Activated CD8-positive, alpha-beta memory T cell treated with anti-CD3 and anti-CD28 coated beads, Interleukin-2, amount 10 ng/mL, durations not matched to agents 7 days and 5 days (primary cell): Measurements from ENCODE around the gene NDST4. TPM values are rescaled to one million over a fixed set of nuclear protein-coding genes. Genes with fewer than 3 reads are reported as not detected.

Source experiments
- ATAC-seq: fragments of 150-1000 bp; cut with Tn5 transposase; one replicate; pipeline ENCODE4 v1.10.0; 2021; ENCODE audit warnings: moderate library complexity
- CTCF ChIA-PET: fragments of 350-600 bp; sonication (Branson Sonifier 250); formaldehyde crosslinking; loops from one replicate; lab custom pipeline; 2021; ENCODE audit warnings: antibody characterized with exemption; lab: Charles Lee
- DNase-seq: peaks from one replicate; pipeline ENCODE4 v3.0.0-alpha.2; 2020
- H3K27ac Mint-ChIP-seq: one replicate; pipeline ENCODE4 v1.8.0; 2021; ENCODE audit warnings: mild to moderate bottlenecking, mixed read lengths
- H3K27me3 Mint-ChIP-seq: one replicate; pipeline ENCODE4 v1.8.0; 2021; ENCODE audit warnings: mixed read lengths
- H3K36me3 Mint-ChIP-seq: one replicate; pipeline ENCODE4 v1.8.0; 2021; ENCODE audit warnings: mild to moderate bottlenecking, mixed read lengths
- H3K4me1 Mint-ChIP-seq: one replicate; pipeline ENCODE4 v1.8.0; 2021; ENCODE audit warnings: mixed read lengths
- H3K4me3 Mint-ChIP-seq: one replicate; pipeline ENCODE4 v1.8.0; 2021; ENCODE audit warnings: mild to moderate bottlenecking, moderate library complexity, mixed read lengths
- H3K9me3 Mint-ChIP-seq: one replicate; pipeline ENCODE4 v1.8.0; 2022; ENCODE audit warnings: low read depth, mixed read lengths
- total RNA-seq, 2 experiments: library from RNA; stranded (reverse); gene quantifications; one replicate each; pipeline ENCODE4 v1.2.3, GENCODE V29; 2021

The NDST4 gene
- total RNA-seq, 2 experiments from 2014 or later, result not detected

DNA sequence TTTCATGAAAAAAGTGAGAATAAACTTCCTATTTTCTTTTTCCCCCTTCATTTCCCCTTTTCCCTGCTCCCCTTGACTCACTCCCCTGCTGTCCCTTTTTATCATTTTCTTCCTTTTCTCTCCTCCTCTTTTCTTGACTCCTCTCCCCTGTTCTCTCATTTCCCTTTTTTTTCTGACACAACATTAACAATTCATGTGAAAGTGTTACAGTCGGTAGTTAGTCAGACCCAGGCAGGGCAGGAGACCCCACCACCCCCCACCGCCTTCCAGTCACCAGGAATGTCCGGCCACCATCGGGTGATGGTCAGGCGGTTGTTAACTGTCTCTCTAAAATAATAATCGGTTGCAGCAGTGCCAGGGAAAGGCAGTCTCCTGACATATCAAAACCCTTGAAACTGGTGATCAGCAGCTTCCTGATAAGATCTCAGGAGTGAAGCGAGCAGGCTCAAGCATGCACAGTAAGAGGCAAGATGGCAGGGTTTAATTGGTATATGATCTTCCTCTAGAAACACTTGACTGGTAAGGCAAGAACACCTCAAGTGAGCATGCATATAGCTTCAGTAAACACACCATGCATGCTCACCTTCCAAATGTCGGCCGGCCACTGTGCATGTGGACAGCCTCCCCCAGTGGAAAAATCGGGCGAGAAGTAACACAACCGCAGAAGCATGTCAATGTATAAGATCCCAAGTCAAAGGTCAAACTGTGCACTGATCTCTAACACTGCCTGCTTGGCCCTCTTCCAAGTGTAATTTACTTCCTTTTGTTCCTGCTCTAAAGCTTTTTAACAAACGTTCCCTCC is 191.4 kb downstream of the NDST4 start:
- Mint-ChIP-seq H3K9me3 (peaks cover 2% of the 10 kb centered on the region), H3K4me3 (no peak overlapping the region), H3K27me3 (no peaks in the 10 kb centered on the region), H3K4me1 (no peaks in the 10 kb centered on the region), H3K36me3 (no peaks in the 10 kb centered on the region), H3K27ac (no peak overlapping the region)
- CTCF ChIA-PET, result no interaction called here
- DNase-seq (no peak), ATAC-seq (no peak)

DNA sequence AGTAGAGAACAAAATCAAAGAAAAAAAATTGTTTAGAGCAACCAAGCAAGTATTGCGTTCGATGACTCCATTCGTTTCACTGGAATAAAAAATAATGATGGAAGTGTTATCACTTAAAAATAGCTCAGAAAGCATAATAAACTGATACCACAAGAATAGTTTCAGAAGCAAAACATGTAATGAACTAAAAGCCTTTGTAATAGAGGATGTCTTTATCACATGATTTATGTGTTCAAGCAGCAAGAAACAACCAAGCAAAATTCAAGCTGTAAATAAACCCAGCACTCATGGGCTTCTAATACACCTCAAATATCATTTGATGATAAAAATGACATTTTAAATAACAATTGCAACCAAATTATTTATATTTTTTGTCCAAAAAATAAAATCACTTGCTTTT is 192.2 kb downstream of the NDST4 start:
- Mint-ChIP-seq H3K4me3 (no peak overlapping the region), H3K36me3 (no peaks in the 10 kb centered on the region), H3K4me1 (no peaks in the 10 kb centered on the region), H3K27ac (no peak overlapping the region), H3K27me3 (no peaks in the 10 kb centered on the region), H3K9me3 (peaks cover 2% of the 10 kb centered on the region)
- CTCF ChIA-PET, result no interaction called here
- DNase-seq, result no peak
- no peak for ATAC-seq

DNA sequence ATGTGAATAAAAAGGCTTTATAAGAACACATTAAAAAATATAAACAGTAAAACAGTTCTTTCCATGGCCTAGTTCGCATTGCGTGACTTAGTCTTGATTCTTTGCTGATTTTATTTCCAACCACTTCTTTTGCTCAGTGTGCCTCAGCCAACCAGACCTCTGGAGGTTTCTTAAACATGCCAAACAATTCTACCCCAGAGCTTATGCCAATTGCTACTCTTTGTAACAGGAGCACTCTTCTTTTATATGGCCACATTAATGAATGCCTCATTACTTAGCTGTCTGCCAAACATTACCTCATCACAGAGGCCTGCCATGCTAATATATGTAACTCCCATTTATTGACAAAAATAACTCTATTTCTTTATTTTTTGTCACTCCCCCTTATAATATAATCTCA is 202.3 kb downstream of the NDST4 start:
- no peaks in the 10 kb centered on the region for H3K36me3 Mint-ChIP-seq
- H3K9me3 Mint-ChIP-seq, result no peaks in the 10 kb centered on the region
- no peak overlapping the region for H3K27ac Mint-ChIP-seq
- no peaks in the 10 kb centered on the region for H3K4me1 Mint-ChIP-seq
- ATAC-seq, result no peak
- DNase-seq, result no peak
- no peak overlapping the region for H3K4me3 Mint-ChIP-seq
- CTCF ChIA-PET, result no interaction called here
- no peaks in the 10 kb centered on the region for H3K27me3 Mint-ChIP-seq

DNA sequence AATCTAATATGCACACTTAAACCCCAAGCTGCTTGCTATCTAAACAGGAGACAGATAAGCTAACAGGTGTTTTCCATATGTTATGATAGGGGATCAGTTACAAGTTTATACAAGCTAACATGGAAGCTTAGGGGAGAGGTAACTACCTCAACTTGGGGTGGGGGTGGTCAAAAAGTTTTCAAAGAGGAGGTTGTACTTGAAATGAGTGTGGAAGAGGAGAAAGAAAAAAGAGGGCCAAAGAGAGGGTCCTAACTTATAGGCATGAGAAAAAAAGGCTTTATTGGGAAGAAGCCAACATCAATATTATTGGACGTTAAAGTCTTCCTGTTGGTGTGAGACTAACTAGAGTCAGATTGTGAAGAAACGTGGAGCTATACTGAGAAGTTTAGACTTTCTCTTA is 205.9 kb downstream of the NDST4 start:
- CTCF ChIA-PET, result no interaction called here
- no peaks in the 10 kb centered on the region for H3K4me1 Mint-ChIP-seq
- no peak overlapping the region for H3K4me3 Mint-ChIP-seq

DNA sequence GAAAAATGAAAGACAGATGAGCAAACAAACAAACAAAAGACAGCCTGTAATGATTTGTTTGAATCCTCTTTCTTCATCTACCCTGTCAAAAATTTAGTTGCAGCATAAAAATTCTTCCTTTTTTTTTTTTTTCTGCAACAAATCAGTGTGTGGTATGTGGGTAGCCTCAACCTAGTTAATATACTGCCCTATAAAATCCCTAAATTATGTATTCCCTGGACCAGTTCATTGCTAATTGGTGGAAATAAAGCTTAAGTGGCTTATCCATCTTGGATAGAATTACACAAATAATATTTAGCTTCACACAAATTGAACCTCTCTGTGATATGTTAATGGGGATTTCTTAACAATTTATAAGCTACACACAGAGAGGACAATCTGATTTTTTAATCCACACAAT is 208.4 kb downstream of the NDST4 start:
- H3K9me3 Mint-ChIP-seq, result no peaks in the 10 kb centered on the region
- ATAC-seq (no peak), DNase-seq (no peak)
- H3K27ac Mint-ChIP-seq, result no peak overlapping the region
- CTCF ChIA-PET, result no interaction called here
- no peaks in the 10 kb centered on the region for H3K4me1 Mint-ChIP-seq
- H3K4me3 Mint-ChIP-seq, result no peak overlapping the region
- no peaks in the 10 kb centered on the region for H3K27me3 Mint-ChIP-seq
- H3K36me3 Mint-ChIP-seq, result no peaks in the 10 kb centered on the region

More for the DNA sequence above, 205.9 kb downstream of the NDST4 start:
- ATAC-seq (no peak), DNase-seq (no peak)
- no peaks in the 10 kb centered on the region for H3K36me3 Mint-ChIP-seq
- H3K27ac Mint-ChIP-seq, result no peak overlapping the region
- H3K27me3 Mint-ChIP-seq, result no peaks in the 10 kb centered on the region
- no peaks in the 10 kb centered on the region for H3K9me3 Mint-ChIP-seq

DNA sequence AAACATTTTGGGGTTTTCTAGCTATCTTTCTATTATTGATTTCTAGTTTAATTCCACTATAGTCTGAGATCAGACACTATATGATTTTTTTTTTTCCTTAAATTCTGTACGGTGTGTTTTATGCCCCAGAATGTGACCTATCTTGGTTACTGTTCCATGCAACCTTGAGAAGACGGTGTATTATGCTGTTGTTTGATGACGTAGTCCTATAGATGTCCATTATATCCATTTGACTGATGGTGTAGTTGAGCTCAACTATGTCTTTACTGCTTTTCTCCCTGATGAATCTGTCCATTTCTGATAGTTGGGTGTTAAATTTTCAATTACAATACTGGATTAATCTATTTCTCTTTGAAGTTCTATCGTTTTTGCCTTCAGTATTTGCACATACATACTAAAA is 212.5 kb downstream of the NDST4 start:
- Mint-ChIP-seq H3K4me1 (no peaks in the 10 kb centered on the region), H3K27me3 (no peaks in the 10 kb centered on the region), H3K36me3 (no peaks in the 10 kb centered on the region), H3K27ac (no peak overlapping the region), H3K9me3 (no peaks in the 10 kb centered on the region), H3K4me3 (no peak overlapping the region)
- ATAC-seq (no peak), DNase-seq (no peak)
- CTCF ChIA-PET, result no interaction called here

DNA sequence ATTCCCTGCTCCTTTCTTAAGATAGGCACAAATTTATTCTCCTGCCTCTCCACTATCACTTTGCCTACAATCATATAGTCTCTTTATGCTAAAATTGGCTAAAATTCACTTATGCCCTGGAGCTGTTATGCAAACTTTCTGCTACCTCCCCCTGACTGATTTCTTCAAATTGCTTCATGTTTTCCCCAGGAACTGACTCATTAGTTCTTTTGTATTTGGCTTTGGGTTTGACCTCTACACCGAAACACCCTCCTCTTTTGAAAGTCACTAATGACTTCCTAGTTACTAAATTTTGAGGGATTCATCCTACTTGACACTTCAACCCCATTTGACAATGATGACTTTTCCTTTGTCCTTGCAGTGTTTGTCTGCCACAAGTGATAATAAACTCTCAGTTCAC is 222.6 kb downstream of the NDST4 start:
- Mint-ChIP-seq H3K4me1 (no peaks in the 10 kb centered on the region), H3K4me3 (no peak overlapping the region), H3K27me3 (no peaks in the 10 kb centered on the region), H3K9me3 (peaks cover 6% of the 10 kb centered on the region), H3K27ac (no peak overlapping the region), H3K36me3 (no peaks in the 10 kb centered on the region)
- DNase-seq (no peak), ATAC-seq (no peak)
- CTCF ChIA-PET, result no interaction called here

DNA sequence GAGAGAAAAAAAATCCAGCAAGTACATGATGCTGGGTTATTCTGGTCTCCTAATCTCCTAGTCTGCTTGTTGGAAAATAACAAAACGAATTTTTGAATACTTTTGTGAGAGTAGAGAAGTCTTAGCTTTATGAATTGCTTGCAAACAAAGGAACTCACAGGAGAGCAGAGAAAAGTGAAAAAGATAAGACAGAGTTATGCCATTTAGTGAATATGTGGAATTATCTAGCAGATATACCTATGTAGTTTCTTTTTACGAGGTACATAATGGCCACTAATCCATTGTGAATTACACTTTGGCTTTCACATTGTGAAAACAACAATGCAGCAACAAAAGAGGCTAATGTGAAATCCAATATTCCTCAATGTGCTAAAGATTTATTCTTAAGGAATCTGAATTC is 226.7 kb downstream of the NDST4 start:
- H3K36me3 Mint-ChIP-seq, result no peaks in the 10 kb centered on the region

GRCh38 chr4:114883641-114884040 is 229.8 kb downstream of the NDST4 start:
- Mint-ChIP-seq H3K4me3 (no peak overlapping the region), H3K9me3 (no peaks in the 10 kb centered on the region), H3K27ac (no peak overlapping the region), H3K4me1 (no peaks in the 10 kb centered on the region), H3K36me3 (no peaks in the 10 kb centered on the region), H3K27me3 (no peaks in the 10 kb centered on the region)
- CTCF ChIA-PET, result no interaction called here
- DNase-seq (no peak), ATAC-seq (no peak)

More for the DNA sequence above, 226.7 kb downstream of the NDST4 start:
- Mint-ChIP-seq H3K9me3 (peaks cover 2% of the 10 kb centered on the region), H3K4me3 (no peak overlapping the region), H3K4me1 (no peaks in the 10 kb centered on the region), H3K27me3 (no peaks in the 10 kb centered on the region), H3K27ac (no peak overlapping the region)
- DNase-seq (no peak), ATAC-seq (no peak)
- CTCF ChIA-PET, result no interaction called here

DNA sequence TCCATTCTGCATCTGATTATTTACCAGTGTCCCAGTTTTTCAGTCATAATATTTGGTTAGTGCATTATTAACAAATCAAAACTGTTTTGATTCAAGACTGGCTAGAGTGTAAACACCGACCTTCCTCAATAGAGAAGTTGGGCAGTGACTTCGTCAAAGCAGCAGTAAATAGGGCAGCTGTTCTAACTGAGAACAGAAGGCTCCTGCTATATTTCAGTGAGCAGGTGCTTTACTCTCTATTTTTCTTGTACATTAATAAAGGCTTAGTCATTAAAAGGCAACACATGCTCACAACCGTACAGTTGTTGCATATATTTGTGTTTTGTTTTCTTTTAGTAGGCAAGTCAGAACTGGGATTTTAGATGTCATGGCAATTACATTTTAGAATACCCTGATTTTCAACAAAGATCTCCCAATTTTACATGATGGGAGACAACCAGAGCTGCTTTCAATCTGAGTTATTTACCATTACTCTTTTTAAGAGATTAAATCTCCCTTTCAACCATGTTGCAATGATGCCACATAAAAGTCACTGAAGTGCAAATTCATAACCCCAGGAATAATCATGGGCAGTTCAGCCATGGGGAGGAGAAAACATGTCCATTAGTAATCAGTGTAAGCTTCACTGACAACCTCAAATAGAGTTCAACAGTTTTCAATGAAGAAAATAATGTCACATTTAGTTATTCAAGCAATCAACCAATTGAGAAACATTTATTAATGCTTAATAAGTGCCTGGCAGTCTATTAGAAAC is 233.3 kb downstream of the NDST4 start:
- H3K27me3 Mint-ChIP-seq, result no peaks in the 10 kb centered on the region
- no peaks in the 10 kb centered on the region for H3K36me3 Mint-ChIP-seq
- H3K9me3 Mint-ChIP-seq, result no peaks in the 10 kb centered on the region
- no peak for ATAC-seq
- CTCF ChIA-PET, result no interaction called here
- H3K27ac Mint-ChIP-seq, result no peak overlapping the region
- no peaks in the 10 kb centered on the region for H3K4me1 Mint-ChIP-seq
- no peak for DNase-seq
- no peak overlapping the region for H3K4me3 Mint-ChIP-seq

DNA sequence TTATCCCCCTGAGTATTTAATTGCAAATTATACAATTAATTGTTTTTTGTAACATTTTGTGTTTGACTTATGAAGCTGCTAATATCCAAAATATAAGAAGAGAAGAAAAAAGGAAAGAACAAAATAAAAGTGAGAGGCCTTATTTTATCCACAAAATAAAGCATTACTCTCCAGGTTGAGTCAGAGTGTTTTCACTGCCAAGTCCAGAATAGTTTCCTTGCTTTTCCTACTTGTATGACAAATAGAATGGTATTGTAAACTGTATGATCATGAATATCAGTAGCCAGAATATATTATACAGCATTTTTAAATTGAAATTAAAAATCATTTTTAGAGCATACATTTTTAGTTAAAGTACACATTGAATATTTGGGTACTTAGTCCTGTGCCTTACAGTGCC is 237.8 kb downstream of the NDST4 start:
- no peak for ATAC-seq
- H3K27ac Mint-ChIP-seq, result no peak overlapping the region
- no peaks in the 10 kb centered on the region for H3K4me1 Mint-ChIP-seq
- no peak overlapping the region for H3K4me3 Mint-ChIP-seq
- CTCF ChIA-PET, result no interaction called here
- no peaks in the 10 kb centered on the region for H3K36me3 Mint-ChIP-seq
- no peaks in the 10 kb centered on the region for H3K27me3 Mint-ChIP-seq
- DNase-seq, result no peak
- no peaks in the 10 kb centered on the region for H3K9me3 Mint-ChIP-seq

GRCh38 chr4:114874321-114874720 is 239.1 kb downstream of the NDST4 start:
- Mint-ChIP-seq H3K4me1 (no peaks in the 10 kb centered on the region), H3K27me3 (no peaks in the 10 kb centered on the region), H3K9me3 (no peaks in the 10 kb centered on the region), H3K36me3 (no peaks in the 10 kb centered on the region), H3K4me3 (no peak overlapping the region), H3K27ac (no peak overlapping the region)
- no peak for DNase-seq
- ATAC-seq, result no peak
- CTCF ChIA-PET, result no interaction called here

GRCh38 chr4:114870987-114871386 is 242.4 kb downstream of the NDST4 start:
- H3K27me3 Mint-ChIP-seq, result no peaks in the 10 kb centered on the region
- DNase-seq (no peak), ATAC-seq (no peak)
- H3K4me3 Mint-ChIP-seq, result no peak overlapping the region
- H3K9me3 Mint-ChIP-seq, result no peaks in the 10 kb centered on the region
- H3K4me1 Mint-ChIP-seq, result no peaks in the 10 kb centered on the region
- H3K36me3 Mint-ChIP-seq, result no peaks in the 10 kb centered on the region
- CTCF ChIA-PET, result no interaction called here
- no peak overlapping the region for H3K27ac Mint-ChIP-seq
